Choroid plexus epithelial cell (primary cell): ENCODE results near the gene PRPF6.
"Not testable (repeated sequence)": the region's sequence is repeated elsewhere in the genome, so short reads cannot be mapped to it uniquely, and the experiment has no call there.

Experiments used
- DNase-seq: peaks from one replicate; pipeline ENCODE4 v3.0.0-alpha.2; 2010; ENCODE audit warnings: low read depth
- H3K4me3 ChIP-seq: 2 replicates; pipeline ENCODE4 v1.5.1; 2011; ENCODE audit warnings: low read depth, mild to moderate bottlenecking, control low read depth, low read length, moderate library complexity
- CTCF ChIP-seq: conservative IDR thresholded peaks from 2 replicates; pipeline ENCODE4 v1.5.1; 2011; ENCODE audit warnings: low read depth, mild to moderate bottlenecking, control low read depth, inconsistent platforms, low read length, moderate library complexity

The PRPF6 gene

DNA sequence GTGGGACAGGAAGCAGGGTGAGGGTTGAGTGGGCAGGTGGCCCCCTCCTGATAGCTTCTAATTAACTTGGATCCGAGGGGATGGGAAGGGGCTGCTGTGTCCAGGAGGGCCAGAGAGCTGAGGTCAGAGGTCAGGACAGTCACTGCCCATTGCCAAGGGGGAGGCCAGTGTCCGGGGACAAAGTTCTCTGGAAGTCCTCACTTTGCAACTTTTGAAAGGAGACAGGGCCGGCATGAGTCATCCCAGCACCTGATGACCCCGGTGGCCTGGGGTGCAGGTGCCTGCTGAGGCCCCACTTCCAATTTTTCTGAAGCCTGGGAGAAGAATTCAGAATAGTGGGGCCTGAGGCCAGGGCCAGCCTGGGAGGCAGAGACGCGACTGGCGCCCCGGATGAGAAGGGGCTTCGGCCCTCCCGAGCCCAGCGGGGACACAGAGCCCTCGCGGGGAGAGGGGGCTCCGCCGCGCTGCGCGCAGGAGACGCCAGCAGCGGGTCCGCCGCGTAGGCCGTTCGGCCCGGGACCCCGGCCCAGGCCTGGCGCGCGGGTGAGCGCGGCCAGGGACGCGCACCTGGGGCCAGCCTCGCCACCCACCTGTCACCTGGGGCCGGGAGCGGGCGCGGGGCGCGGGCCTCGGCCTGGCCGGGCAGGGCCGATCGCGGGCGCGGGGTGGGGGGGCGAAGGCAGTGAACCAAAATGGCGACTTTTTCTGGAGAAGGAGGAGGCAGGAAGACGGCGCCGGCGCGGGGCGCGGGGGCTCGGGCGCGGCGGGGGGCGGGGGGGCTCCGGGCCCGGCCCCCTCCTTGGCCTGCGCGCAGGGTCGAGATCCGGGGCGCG, 11.8 kb upstream of the PRPF6 start:
- DNase-seq: no peak
- TF ChIP-seq CTCF: no peak
- H3K4me3 ChIP-seq: peak overlapping the region; percentile 67

- peak within 1 kb of the TSS; percentile 67 for H3K4me3 ChIP-seq
- DNase-seq: peak; percentile 60
- no peak for TF ChIP-seq CTCF
These were observed 10.9 kb upstream of the PRPF6 start, which contains the start of gene ZNF512B for GRCh38 chr20:63969838-63970713. Gene ZNF512B (minus strand): TSS chr20:63969930. CDS start chr20:63967950, 1,980 bp downstream.

GRCh38 chr20:63970714-63971431, 10.1 kb upstream of the PRPF6 start:
- DNase-seq: no peak
- no peak for TF ChIP-seq CTCF

GRCh38 chr20:63971960-63972311, 9.0 kb upstream of the PRPF6 start:
- not testable (repeated sequence) for H3K4me3 ChIP-seq, DNase-seq

More at GRCh38 chr20:63970714-63971431, 10.1 kb upstream of the PRPF6 start:
- H3K4me3 ChIP-seq: no peak overlapping the region

DNA sequence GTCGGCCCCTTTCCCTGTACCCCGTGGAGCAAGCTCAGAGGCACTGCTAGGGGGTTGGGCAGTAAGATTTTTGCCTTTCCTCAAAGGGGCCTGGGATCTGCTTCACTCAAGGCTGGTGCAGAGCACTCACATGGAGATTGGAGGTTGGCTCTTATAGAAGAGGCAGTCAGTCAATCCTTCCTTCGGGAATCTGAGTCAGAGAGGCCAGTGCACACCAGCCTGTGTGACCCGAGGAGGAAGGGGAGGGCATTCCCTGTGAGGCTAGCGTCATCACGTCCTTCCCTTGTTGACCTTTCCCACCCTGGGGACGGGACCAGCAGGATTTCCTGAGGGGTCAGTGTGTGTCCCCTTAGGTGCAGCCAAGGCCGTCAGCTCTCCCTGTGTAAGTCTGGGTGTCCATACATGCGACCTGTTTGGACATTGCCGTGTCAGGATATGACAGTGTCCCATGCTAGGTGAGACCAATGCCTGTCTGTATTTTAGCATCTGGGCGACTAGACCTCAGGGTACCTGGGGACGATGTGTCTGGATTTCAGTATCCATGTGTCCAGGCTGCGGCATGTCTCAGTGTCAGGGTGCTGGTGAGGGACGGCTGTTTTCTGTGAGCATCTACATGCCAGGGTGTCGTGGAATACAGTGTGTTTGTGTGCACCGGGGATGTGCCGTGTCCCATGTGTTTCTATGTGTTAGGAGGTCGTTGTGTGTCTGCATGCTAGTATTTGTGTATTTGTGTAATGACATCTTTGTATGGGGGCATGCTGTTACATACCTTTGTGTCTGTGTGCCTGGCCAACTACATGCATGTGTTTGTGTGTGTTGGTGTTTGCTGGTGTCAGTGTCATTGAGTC, 8.4 kb upstream of the PRPF6 start:
- DNase-seq: no peak
- TF ChIP-seq CTCF: no peak
- H3K4me3 ChIP-seq: no peak overlapping the region

- no peak overlapping the region for H3K4me3 ChIP-seq
- DNase-seq: no peak
- no peak for TF ChIP-seq CTCF
These were observed 7.8 kb upstream of the PRPF6 start for GRCh38 chr20:63973160-63973479.
